Parathyroid adenoma (tissue), 2 donors: Measurements from ENCODE around the gene ATP6V0C.

Experiments used
- H2AFZ ChIP-seq: fragments of 300-600 bp; sonication (generic); one replicate; pipeline ENCODE4 v1.7.0; 2017; ENCODE audit warnings: antibody characterized with exemption, mild to moderate bottlenecking
- H3K27ac ChIP-seq: fragments of 300-600 bp; sonication (generic); one replicate; pipeline ENCODE4 v1.7.0; 2017
- H3K27me3 ChIP-seq: fragments of 300-600 bp; sonication (generic); one replicate; pipeline ENCODE4 v1.7.0; 2017; ENCODE audit warnings: low read length; ENCODE audit not compliant: control insufficient read depth, insufficient read depth
- H3K36me3 ChIP-seq: fragments of 300-600 bp; sonication (generic); one replicate; pipeline ENCODE4 v1.7.0; 2017; ENCODE audit warnings: low read length; ENCODE audit not compliant: control insufficient read depth, insufficient read depth
- H3K4me1 ChIP-seq: fragments of 300-600 bp; sonication (generic); one replicate; pipeline ENCODE4 v1.7.0; 2017; ENCODE audit warnings: control low read depth
- H3K4me2 ChIP-seq: fragments of 300-600 bp; sonication (generic); one replicate; pipeline ENCODE4 v1.7.0; 2017; ENCODE audit warnings: low read length
- H3K4me3 ChIP-seq: fragments of 300-600 bp; sonication (generic); one replicate; pipeline ENCODE4 v1.7.0; 2017; ENCODE audit warnings: low read depth, low read length
- H3K79me2 ChIP-seq: fragments of 300-600 bp; sonication (generic); one replicate; pipeline ENCODE4 v1.7.0; 2017; ENCODE audit warnings: control low read depth
- H3K9ac ChIP-seq: fragments of 300-600 bp; sonication (generic); one replicate; pipeline ENCODE4 v1.7.0; 2017; ENCODE audit warnings: mild to moderate bottlenecking
- H3K9me3 ChIP-seq: fragments of 300-600 bp; sonication (generic); one replicate; pipeline ENCODE4 v1.7.0; 2017; ENCODE audit warnings: low read length; ENCODE audit not compliant: control insufficient read depth
- TF ChIP-seq, protein P1 (sequence below): fragments of 300-600 bp; sonication (generic); IDR thresholded peaks from one replicate; pipeline ENCODE4 v1.7.0; 2017; ENCODE audit warnings: antibody characterized with exemption, mild to moderate bottlenecking
- donor health status: primary hyperparathyroidism.

ATP6V0C gene

DNA sequence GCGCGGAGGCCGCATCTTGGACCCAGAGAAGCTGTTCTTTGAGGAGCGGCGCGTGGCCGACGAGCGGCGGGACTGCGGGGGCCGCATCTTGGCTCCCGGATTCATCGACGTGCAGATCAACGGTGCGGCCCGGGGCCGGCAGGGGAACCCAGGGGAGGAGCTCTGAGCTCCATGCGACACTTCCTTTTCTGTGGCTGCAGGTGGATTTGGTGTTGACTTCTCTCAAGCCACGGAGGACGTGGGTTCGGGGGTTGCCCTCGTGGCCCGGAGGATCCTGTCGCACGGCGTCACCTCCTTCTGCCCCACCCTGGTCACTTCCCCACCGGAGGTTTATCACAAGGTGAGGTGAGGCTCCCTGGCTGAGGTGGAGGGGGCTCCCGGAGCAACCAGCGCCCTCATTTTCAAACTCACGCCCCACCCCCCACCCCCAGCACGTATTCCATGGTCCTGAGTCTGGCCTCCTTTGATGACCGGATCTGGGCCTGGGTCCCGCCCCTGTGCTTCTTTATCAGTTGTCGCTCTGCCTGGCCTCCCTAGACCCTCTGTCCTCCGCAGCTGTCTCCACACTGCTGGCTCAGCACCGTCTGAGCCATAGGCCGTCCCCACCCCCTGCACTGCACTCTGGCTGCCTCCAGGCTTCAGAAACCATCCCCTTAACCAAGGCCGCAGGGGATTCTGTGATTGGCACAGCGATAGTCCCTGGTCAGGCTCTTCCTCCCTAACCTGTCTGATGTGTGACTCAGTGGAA lies 7.2 kb downstream of the ATP6V0C start:
- Histone ChIP-seq H3K36me3 (no peaks in the 10 kb centered on the region), H3K9me3 (no peaks in the 10 kb centered on the region), H2AFZ (no peak overlapping the region), H3K27ac (no peak overlapping the region), H3K4me2 (peak overlapping the region; percentile 47), H3K27me3 (no peaks in the 10 kb centered on the region), H3K9ac (no peak overlapping the region), H3K4me1 (peaks cover 30% of the 10 kb centered on the region), H3K79me2 (peaks cover 37% of the 10 kb centered on the region), H3K4me3 (no peak overlapping the region)
- TF ChIP-seq, protein P1, sequence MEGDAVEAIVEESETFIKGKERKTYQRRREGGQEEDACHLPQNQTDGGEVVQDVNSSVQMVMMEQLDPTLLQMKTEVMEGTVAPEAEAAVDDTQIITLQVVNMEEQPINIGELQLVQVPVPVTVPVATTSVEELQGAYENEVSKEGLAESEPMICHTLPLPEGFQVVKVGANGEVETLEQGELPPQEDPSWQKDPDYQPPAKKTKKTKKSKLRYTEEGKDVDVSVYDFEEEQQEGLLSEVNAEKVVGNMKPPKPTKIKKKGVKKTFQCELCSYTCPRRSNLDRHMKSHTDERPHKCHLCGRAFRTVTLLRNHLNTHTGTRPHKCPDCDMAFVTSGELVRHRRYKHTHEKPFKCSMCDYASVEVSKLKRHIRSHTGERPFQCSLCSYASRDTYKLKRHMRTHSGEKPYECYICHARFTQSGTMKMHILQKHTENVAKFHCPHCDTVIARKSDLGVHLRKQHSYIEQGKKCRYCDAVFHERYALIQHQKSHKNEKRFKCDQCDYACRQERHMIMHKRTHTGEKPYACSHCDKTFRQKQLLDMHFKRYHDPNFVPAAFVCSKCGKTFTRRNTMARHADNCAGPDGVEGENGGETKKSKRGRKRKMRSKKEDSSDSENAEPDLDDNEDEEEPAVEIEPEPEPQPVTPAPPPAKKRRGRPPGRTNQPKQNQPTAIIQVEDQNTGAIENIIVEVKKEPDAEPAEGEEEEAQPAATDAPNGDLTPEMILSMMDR = no peak

DNA sequence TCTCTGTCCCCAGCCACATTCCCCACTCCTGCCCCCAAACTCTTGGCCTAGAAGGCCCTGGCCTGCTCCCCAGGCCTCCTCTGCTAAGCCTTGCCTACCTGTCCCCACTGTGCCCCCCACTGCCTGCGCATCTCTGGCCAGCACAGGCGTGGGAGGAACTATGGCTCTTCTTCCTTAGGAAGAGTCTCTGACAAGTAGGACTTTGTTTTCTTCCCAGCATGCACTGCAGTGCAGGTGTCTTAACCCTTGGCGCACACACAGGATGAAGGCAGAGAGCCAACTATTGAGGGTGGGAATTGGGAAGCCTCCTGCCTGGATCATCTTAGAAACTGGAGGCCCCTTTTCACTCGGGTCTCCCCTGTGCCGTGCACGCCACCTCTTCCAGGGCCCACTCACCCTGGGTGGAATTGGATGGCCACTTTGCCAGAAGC lies 10.1 kb downstream of the ATP6V0C start:
- no peak overlapping the region for H3K9ac ChIP-seq
- H3K27me3 ChIP-seq = no peaks in the 10 kb centered on the region
- no peaks in the 10 kb centered on the region for H3K9me3 ChIP-seq
- peaks cover 9% of the 10 kb centered on the region for H3K79me2 ChIP-seq
- no peak overlapping the region for H2AFZ ChIP-seq
- H3K36me3 ChIP-seq = no peaks in the 10 kb centered on the region
- TF ChIP-seq, protein P1 = no peak
- H3K4me1 ChIP-seq = peaks cover 11% of the 10 kb centered on the region
- no peak overlapping the region for H3K27ac ChIP-seq
- no peak overlapping the region for H3K4me3 ChIP-seq
- no peak overlapping the region for H3K4me2 ChIP-seq

DNA sequence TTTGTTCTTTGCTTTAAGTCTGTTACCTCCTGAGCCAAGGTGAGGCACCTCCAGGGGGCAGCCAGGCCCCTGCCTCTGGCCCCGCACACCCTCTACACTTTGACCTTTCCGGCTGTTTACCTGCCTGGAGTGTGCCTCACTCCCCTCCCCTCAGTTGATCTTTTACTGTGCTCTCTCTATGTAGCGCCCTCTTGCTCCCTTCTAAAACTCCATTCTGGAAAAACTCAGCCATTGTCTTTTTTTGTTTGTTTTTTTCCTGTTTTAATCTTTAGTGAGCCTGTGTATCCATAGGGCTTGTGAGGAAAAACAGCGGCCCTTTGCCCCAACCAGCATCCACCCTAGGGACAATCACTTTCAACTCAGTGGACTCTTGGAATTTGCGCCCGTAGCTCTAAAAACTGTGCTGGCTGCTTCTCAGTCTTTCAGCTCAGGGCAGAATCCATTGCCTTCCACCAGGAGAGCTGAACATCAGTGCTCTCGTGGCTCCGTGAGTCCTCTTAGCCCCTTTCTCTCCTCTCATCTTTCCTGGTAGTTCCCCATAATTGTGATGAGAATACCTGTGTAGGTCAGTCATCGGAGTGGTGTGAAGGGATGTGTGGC lies 10.7 kb downstream of the ATP6V0C start:
- peaks cover 3% of the 10 kb centered on the region for H3K79me2 ChIP-seq
- TF ChIP-seq, protein P1 = no peak
- H3K4me3 ChIP-seq = no peak overlapping the region
- no peak overlapping the region for H3K27ac ChIP-seq
- peaks cover 6% of the 10 kb centered on the region for H3K4me1 ChIP-seq
- no peaks in the 10 kb centered on the region for H3K9me3 ChIP-seq
- no peak overlapping the region for H3K4me2 ChIP-seq
- H3K27me3 ChIP-seq = no peaks in the 10 kb centered on the region
- no peak overlapping the region for H3K9ac ChIP-seq
- H2AFZ ChIP-seq = no peak overlapping the region
- H3K36me3 ChIP-seq = no peaks in the 10 kb centered on the region

DNA sequence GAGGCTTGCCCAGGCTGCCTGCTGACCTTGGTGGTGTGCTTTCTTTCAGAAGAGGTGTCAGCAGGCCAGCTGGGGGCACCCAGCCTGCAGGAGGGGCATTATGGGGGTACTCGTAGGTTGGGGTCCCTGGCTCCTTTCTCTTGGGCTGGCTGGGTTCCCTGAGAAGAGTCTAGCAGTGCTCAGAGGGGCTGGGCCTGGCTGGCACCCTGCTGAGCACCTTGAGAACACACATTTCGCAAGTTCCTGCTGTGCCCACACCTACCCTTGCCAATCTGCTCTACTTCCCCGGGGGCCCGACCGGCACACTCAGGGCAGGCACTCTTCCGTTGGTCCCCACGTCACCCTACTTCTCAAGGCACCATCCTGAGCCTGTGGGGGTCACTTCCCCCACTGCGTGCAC lies 12.4 kb downstream of the ATP6V0C start:
- H2AFZ ChIP-seq = no peak overlapping the region
- H3K27me3 ChIP-seq = no peaks in the 10 kb centered on the region
- peaks cover 3% of the 10 kb centered on the region for H3K79me2 ChIP-seq
- H3K36me3 ChIP-seq = no peaks in the 10 kb centered on the region
- H3K9ac ChIP-seq = no peak overlapping the region
- no peak overlapping the region for H3K27ac ChIP-seq
- H3K9me3 ChIP-seq = no peaks in the 10 kb centered on the region
- TF ChIP-seq, protein P1 = no peak
- H3K4me1 ChIP-seq = peaks cover 3% of the 10 kb centered on the region
- H3K4me2 ChIP-seq = no peak overlapping the region
- no peak overlapping the region for H3K4me3 ChIP-seq
